ENCODE measurements around the gene MEGF11. TPM values are rescaled to one million over a fixed set of nuclear protein-coding genes. Genes with fewer than 3 reads are reported as not detected.
"Not testable (repeated sequence)": the region's sequence is repeated elsewhere in the genome, so short reads cannot be mapped to it uniquely, and the experiment has no call there.

Gene MEGF11
- total RNA-seq, 1 donor from 2014 or later = not detected

DNA sequence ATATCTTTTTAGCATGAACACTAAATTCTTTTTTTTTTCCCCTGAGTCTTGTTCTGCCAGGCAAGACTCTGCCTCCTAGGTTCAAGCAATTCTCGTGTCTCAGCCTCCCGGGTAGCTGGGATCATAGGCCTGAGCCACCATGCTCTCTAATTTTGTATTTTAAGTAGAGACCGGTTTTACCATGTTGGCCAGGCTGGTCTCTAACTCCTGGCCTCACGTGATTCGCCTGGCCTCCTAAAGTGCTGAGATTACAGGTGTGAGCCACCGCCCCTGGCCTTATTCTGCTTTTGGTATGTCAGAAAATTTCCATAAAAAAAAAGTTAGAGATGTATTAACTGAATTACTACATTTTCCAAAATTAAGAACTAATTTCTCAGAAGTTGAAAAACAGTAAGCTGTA lies 370.0 kb downstream of the MEGF11 start:
- Mint-ChIP-seq H3K4me3 (ENCODE audit: unreplicated experiment) (no peak overlapping the region), H3K36me3 (ENCODE audit: low read depth) (peaks cover 31% of the 10 kb centered on the region), H3K27me3 (ENCODE audit: low read depth) (no peaks in the 10 kb centered on the region), H3K4me1 (ENCODE audit: low read depth) (no peaks in the 10 kb centered on the region), H3K27ac (ENCODE audit: unreplicated experiment) (no peak overlapping the region), H3K9me3 (ENCODE audit: low read depth) (no peaks in the 10 kb centered on the region)
- DNase-seq (ENCODE audit: low spot score) = no peak
- TF ChIP-seq, protein P1, sequence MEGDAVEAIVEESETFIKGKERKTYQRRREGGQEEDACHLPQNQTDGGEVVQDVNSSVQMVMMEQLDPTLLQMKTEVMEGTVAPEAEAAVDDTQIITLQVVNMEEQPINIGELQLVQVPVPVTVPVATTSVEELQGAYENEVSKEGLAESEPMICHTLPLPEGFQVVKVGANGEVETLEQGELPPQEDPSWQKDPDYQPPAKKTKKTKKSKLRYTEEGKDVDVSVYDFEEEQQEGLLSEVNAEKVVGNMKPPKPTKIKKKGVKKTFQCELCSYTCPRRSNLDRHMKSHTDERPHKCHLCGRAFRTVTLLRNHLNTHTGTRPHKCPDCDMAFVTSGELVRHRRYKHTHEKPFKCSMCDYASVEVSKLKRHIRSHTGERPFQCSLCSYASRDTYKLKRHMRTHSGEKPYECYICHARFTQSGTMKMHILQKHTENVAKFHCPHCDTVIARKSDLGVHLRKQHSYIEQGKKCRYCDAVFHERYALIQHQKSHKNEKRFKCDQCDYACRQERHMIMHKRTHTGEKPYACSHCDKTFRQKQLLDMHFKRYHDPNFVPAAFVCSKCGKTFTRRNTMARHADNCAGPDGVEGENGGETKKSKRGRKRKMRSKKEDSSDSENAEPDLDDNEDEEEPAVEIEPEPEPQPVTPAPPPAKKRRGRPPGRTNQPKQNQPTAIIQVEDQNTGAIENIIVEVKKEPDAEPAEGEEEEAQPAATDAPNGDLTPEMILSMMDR (IDR thresholded peaks at IDR 0.05) = no peak

DNA sequence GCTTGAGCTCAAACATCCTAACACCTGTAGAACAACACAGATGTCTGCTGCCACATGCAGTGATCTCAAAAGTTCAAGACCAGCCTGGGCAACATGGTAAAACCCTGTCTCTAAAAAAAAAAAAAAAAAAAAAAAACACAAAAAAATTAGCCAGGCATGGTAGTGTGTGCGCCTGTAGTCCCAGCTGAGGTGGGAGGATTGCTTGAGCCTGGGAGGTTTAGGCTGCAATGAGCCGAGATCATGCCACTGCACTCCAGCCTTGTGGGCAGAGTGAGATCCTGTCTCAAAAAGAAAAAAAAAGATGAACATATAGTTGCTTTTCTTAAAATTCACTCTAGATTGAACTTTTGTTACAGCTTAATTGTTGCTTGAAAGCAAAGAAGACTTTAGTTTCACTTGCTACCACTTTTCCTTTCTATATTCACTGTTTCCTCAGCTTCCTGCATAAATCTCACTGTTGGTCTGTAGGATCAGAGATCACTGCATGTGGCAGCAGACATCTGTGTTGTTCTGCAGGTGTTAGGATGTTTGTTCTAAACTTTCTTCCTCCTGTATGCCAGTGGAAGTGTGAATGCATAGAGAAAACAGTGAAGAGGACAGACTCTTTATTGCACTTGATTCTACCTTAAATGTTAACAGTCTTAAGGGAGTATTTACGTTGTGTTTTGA lies 371.6 kb downstream of the MEGF11 start:
- Mint-ChIP-seq H3K4me3 (ENCODE audit: unreplicated experiment) (no peak overlapping the region), H3K27ac (ENCODE audit: unreplicated experiment) (no peak overlapping the region), H3K9me3 (ENCODE audit: low read depth) (no peaks in the 10 kb centered on the region), H3K27me3 (ENCODE audit: low read depth) (no peaks in the 10 kb centered on the region), H3K36me3 (ENCODE audit: low read depth) (peaks cover 27% of the 10 kb centered on the region), H3K4me1 (ENCODE audit: low read depth) (no peaks in the 10 kb centered on the region)
- DNase-seq (ENCODE audit: low spot score) = no peak
- TF ChIP-seq, protein P1 (IDR thresholded peaks at IDR 0.05) = no peak

DNA sequence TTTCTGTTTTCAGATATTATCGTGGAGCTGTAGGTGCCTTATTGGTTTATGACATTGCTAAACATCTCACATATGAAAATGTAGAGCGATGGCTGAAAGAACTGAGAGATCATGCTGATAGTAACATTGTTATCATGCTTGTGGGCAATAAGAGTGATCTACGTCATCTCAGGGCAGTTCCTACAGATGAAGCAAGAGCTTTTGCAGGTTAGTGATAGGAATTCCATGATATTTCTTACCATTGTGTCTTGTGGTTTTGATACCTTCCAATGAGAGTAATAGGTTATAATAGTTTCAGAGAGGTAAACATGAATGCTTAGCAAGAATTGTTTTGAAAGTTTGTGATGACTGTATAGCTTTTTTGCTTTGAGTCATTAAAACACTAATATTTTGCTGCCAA lies 375.8 kb downstream of the MEGF11 start:
- Mint-ChIP-seq H3K27me3 (ENCODE audit: low read depth) (no peaks in the 10 kb centered on the region), H3K4me3 (ENCODE audit: unreplicated experiment) (no peak overlapping the region), H3K4me1 (ENCODE audit: low read depth) (peaks cover 11% of the 10 kb centered on the region), H3K36me3 (ENCODE audit: low read depth) (peaks cover 18% of the 10 kb centered on the region), H3K27ac (ENCODE audit: unreplicated experiment) (no peak overlapping the region), H3K9me3 (ENCODE audit: low read depth) (no peaks in the 10 kb centered on the region)
- TF ChIP-seq, protein P1 (IDR thresholded peaks at IDR 0.05) = no peak
- no peak for DNase-seq (ENCODE audit: low spot score)

DNA sequence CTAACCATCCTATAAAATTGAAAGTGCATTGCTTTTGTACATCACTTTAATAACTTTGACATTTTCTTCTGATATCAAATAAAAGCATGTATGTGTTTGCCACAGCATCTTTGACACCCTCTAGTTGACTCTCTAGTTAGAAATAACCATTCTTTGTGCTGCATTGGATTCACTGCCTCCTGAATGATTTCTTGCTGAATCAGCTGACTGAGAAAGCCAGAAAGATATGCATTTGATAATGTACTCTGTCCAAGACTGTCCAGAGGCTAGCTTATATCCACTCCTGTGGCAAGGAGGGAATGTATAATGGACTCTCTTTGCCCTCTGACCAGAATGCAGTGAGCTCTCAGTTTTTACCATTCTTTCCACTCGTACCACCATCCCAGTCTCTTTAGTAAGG lies 378.1 kb downstream of the MEGF11 start:
- peaks cover 15% of the 10 kb centered on the region for H3K36me3 Mint-ChIP-seq (ENCODE audit: low read depth)
- H3K27me3 Mint-ChIP-seq (ENCODE audit: low read depth) = no peaks in the 10 kb centered on the region
- no peaks in the 10 kb centered on the region for H3K9me3 Mint-ChIP-seq (ENCODE audit: low read depth)
- H3K4me1 Mint-ChIP-seq (ENCODE audit: low read depth) = peaks cover 25% of the 10 kb centered on the region
- no peak overlapping the region for H3K4me3 Mint-ChIP-seq (ENCODE audit: unreplicated experiment)
- TF ChIP-seq, protein P1 (IDR thresholded peaks at IDR 0.05) = no peak
- no peak for DNase-seq (ENCODE audit: low spot score)
- H3K27ac Mint-ChIP-seq (ENCODE audit: unreplicated experiment) = peak overlapping the region; percentile 33

DNA sequence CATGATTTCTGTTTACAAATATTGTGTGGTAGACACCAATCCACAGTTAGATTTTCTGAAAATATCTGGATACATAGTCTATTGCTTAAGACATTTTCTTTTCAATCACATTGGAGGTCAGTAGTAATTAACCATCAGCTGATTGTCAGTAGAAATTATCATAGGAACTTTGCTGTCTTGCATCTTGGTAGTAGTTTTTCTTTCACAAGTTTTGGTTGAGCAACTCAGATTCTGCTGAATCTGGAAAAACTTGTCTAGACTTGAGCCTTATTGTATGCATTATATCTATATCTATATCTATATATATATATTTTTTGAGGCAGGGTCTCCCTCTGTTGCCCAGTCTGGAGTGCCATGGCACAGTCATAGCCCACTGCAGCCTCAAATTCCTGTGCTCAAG lies 380.3 kb downstream of the MEGF11 start:
- no peak overlapping the region for H3K27ac Mint-ChIP-seq (ENCODE audit: unreplicated experiment)
- TF ChIP-seq, protein P1 (IDR thresholded peaks at IDR 0.05) = no peak
- no peak for DNase-seq (ENCODE audit: low spot score)
- H3K4me3 Mint-ChIP-seq (ENCODE audit: unreplicated experiment) = no peak overlapping the region
- peaks cover 9% of the 10 kb centered on the region for H3K36me3 Mint-ChIP-seq (ENCODE audit: low read depth)
- peaks cover 28% of the 10 kb centered on the region for H3K4me1 Mint-ChIP-seq (ENCODE audit: low read depth)
- no peaks in the 10 kb centered on the region for H3K27me3 Mint-ChIP-seq (ENCODE audit: low read depth)
- no peaks in the 10 kb centered on the region for H3K9me3 Mint-ChIP-seq (ENCODE audit: low read depth)

DNA sequence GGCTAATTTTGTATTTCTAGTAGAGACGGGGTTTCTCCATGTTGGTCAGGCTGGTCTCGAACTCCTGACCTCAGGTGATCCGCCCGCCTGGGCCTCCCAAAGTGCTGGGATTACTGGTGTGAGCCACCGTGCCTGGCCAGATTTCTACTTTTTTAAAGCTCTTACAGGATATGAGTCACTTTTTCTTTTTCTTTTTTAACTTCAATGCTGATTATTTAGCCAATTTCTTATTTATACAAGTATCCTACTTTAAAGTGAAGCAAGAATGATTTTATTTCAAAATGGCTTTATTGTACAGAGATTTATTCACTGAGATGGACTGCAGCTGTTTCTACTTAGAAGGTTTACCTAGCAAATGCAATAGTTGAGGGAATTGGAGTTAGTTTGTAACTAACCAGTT lies 381.0 kb downstream of the MEGF11 start:
- H3K4me1 Mint-ChIP-seq (ENCODE audit: low read depth) = peaks cover 28% of the 10 kb centered on the region
- not testable (repeated sequence) for H3K4me3 Mint-ChIP-seq (ENCODE audit: unreplicated experiment); H3K27me3 Mint-ChIP-seq (ENCODE audit: low read depth)

DNA sequence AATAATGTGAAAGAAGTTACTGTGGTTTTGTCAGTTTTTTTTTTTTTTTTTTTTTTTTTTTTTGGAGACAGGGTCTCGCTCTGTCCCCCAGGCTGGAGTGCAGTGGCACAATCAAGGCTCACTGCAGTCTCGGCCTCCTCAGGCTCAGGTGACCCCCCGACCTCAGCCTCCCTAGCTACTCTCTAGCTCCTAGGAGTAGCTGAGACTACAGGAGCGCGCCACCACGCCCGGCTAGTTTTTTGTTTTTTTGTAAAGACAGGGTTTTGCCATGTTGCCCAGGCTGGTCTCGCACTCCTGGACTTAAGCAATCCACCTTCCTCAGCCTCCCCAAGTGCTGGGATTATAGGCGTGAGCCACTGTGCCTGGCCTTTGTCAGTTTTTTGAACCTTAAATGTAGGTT lies 381.7 kb downstream of the MEGF11 start:
- not testable (repeated sequence) for H3K9me3 Mint-ChIP-seq (ENCODE audit: low read depth); H3K4me3 Mint-ChIP-seq (ENCODE audit: unreplicated experiment); H3K27me3 Mint-ChIP-seq (ENCODE audit: low read depth); H3K27ac Mint-ChIP-seq (ENCODE audit: unreplicated experiment); DNase-seq (ENCODE audit: low spot score); H3K36me3 Mint-ChIP-seq (ENCODE audit: low read depth)
- peaks cover 28% of the 10 kb centered on the region for H3K4me1 Mint-ChIP-seq (ENCODE audit: low read depth)

More for the DNA sequence above, 381.0 kb downstream of the MEGF11 start:
- peak overlapping the region; percentile 72 for H3K27ac Mint-ChIP-seq (ENCODE audit: unreplicated experiment)
- DNase-seq (ENCODE audit: low spot score); H3K9me3 Mint-ChIP-seq (ENCODE audit: low read depth); H3K36me3 Mint-ChIP-seq (ENCODE audit: low read depth): not testable (repeated sequence)
